T-helper 1 cell (primary cell): ENCODE data around the gene ZNF200.
"Not testable (repeated sequence)": the region's sequence is repeated elsewhere in the genome, so short reads cannot be mapped to it uniquely, and the experiment has no call there.

Source experiments
- DNase-seq, 5 donors: peaks; one replicate each; pipeline ENCODE4 v3.0.0-alpha.2; 2012 to 2020

The ZNF200 gene

DNA sequence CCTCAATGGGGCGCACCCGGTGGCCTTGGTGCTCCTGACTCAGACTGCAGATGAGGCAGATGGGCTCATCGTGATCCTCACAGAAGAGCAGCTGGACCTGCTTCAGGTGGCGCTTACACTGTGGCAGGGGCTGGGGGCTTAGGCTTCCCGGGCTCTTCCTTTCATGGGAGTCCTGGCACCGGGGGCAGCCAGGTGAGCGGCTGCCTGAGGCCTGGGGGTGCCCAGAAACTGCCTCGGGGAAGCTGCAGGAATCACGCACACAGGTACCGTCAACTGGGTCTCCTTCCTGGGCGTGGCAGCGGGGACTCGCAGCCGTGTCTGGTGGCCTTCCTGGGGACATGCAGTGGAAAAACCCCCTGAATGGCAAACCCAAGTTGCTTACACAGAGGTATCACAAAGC, 14.5 kb upstream of the ZNF200 start:
- DNase-seq: no peak

GRCh38 chr16:3249020-3249419, 14.1 kb upstream of the ZNF200 start:
- no peak for DNase-seq

DNA sequence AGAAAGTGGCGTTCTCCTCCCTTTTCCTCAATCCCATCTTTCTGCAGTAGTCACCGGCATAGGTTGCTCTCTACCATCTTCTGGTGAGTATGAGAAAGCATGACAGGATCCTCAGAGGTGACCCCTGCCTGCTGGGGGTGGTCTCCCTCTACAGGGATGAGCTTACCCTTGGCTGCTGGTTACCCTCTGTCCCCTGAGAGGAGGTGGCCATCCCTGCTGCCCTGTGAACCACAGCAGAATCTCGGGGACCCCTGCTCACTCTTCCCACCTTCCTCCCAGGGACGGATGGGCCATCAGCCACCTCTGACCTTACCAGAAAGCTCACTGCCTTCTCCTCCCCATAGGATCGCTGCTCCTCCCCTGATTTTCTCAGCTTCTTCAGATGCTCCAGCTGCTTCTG, 13.6 kb upstream of the ZNF200 start:
- no peak for DNase-seq

DNA sequence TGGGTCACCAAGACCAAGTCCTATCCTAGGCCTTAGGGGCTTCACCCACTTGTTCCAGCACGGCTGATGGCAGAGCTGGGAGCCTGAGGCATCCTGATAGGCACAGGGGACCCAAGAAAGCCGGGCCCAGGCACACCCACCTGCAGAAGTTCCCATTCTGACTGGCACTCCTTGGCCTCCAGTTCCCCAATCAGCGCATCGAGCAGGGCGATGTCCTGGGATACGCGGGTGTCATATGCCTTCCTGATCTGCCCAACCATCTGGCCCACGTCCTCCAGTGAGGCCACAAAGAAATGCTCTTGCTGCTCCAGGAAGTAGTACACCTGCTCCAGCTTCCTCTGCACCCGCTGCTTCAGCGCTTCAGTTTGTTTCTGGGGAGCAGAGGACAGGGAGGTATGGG, 11.9 kb upstream of the ZNF200 start:
- no peak for DNase-seq

GRCh38 chr16:3246002-3246401, 11.0 kb upstream of the ZNF200 start:
- DNase-seq: no peak

- no peak for DNase-seq
These were observed 8.9 kb upstream of the ZNF200 start for GRCh38 chr16:3243882-3244281.

GRCh38 chr16:3242709-3243108, 7.8 kb upstream of the ZNF200 start:
- DNase-seq: no peak

DNA sequence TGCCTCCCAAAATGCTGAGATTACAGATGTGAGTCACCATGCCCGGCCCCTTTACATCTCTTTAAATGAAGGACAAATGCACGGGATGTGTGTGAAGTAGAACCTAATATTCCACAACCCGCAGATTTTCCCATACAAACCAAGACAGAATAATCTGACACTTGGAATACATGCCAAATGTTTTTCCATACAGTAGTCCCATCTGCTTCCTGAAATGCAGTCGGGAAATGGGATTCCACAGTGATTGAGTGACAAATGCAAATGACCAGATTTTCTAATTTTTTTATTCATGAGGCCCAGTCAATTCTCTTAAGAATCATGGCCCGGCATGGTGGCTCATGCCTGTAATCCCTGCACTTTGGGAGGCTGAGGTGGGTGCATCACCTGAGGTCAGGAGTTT, 6.8 kb upstream of the ZNF200 start:
- DNase-seq: no peak

GRCh38 chr16:3235856-3236669, 1.1 kb upstream of the ZNF200 start:
- peak; percentile 33 to 70 (median 59) for DNase-seq

- no peak for DNase-seq
These were observed 458 bp downstream of the ZNF200 start for GRCh38 chr16:3234543-3234856.

- no peak for DNase-seq
These were observed 10.9 kb downstream of the ZNF200 start for GRCh38 chr16:3223913-3224515.

DNA sequence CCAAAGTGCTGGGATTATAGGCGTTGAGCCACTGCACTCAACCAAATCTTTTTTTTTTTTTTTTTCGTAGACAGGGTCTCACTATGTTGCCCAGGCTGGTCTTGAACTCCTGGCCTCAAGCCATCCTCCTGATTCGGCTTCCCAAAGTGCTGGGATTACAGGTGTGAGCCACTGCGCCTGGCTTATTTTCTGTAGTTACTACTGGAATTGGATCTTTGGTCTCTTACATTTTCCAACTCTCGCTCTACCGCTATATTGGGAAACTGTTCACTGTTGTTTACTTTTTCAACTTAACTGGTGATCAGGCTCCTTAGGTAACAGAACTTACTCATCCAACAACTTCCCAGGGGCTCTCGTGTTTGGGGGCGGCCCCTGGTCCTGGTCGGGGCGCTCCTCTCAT, 14.1 kb downstream of the ZNF200 start:
- no peak for DNase-seq

- no peak for DNase-seq
These were observed 18.7 kb downstream of the ZNF200 start for GRCh38 chr16:3216263-3216640.

GRCh38 chr16:3215601-3216262, 19.2 kb downstream of the ZNF200 start:
- peak in 1 of 5 donors; percentile 29 for DNase-seq

GRCh38 chr16:3214904-3215600, 19.9 kb downstream of the ZNF200 start:
- DNase-seq: peak in 4 of 5 donors; percentile 14 to 91 (median 26)

GRCh38 chr16:3212567-3212966, 22.4 kb downstream of the ZNF200 start:
- DNase-seq: no peak

DNA sequence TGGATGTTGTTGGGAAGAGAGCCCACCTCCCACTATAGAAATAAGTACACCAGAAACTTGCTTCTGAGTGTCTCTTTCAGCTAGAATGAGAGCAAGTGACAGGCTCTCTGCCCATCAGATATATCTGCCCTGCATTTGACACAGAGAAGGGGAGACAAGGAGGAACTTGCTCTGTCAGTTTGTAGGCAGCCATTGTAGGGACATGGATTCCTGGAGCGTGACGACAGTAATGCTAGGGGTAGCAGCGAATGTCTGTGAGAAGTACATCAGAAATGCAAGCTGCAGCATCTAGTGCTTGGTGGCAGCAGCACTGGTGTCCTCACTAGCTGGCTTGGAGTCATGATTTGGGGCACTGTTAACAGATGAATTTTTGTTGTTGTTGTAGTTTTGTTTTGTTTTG, 23.0 kb downstream of the ZNF200 start:
- no peak for DNase-seq

DNA sequence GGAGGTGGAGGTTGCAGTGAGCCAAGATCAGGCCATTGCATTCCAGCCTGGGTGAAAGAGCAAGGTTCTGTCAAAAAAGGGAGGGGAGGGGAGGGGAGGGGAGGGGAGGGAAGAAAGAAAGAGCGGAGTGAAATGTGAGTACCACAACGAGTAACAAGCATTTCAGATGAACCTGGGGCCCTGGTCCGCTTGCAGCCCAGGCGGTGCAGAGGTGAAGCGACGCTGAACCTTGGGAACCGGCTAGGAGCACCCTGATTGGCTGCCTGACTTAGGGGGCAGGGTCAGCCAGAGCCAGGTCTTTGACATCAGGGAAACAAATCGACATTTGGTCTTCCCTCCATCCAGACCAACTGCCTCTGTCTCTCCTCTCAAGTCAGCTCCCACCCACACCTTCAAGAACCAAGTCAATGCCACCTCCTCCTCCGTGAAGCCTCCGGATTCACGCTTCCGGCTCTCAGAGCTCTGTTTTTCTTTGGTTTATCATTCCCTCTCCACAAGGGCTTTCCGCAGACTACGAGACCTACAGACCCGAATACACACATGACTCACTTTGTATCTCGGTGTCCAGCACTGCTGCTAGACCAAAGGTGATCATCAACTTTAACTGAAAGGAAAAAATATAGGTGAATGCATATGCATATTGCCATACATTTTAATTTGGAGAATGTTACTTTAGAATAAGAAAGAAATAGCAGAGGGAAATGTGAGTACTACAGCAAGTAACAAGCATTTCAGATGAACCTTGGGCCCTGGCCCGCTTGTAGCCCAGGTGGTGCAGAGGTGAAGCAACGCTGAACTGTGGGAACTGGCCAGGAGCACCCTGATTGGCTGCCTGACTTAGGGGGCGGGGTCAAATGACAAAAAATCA, 27.6 kb downstream of the ZNF200 start:
- no peak for DNase-seq

DNA sequence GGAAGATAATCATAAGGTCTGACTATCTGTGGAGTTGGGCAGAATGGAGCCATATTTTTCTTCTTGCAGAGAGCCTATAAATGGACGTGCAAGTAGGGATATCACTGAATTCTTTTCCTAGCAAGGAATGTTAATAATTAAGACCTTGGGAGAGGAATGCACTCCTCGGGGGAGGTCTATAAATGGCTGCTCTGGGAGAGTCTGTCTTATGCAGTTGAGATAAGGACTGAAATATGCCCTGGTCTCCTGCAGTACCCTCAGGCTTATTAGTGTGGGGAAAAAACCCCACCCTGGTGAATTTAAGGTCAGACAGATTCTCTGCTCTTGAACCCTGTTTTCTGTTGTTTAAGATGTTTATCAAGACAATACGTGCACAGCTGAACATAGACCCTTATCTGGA, 29.0 kb downstream of the ZNF200 start:
- not testable (repeated sequence) for DNase-seq

DNA sequence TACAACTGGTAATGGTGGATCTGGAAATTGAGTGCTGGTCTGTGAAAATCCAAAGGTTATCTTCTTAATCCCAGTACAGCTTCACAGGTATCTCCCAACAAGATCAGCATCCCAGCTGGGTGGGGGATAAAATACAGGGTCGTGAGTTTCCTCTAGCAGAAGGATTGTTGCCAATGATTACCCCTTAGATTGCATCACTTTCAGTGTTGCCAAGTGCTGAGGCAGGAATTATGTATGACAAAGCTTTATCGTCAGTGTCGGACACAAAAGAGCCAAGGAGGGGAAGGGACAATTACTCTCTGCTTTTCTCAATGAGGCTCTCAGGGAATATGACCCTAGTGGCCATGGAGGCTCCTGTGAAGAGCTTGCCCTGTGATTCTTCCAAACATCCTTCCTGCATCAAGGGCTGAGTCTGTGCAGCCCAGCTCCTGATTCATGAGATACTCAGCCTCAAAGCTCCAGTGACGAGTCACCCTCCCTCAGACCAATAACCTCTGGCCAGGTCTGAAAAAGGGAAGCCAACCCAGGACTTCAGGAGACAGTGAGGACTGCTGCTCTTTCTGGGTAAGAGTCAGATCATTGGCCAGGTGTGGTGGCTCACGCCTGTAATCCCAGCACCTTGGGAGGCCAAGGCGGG, 31.9 kb downstream of the ZNF200 start:
- no peak for DNase-seq

DNA sequence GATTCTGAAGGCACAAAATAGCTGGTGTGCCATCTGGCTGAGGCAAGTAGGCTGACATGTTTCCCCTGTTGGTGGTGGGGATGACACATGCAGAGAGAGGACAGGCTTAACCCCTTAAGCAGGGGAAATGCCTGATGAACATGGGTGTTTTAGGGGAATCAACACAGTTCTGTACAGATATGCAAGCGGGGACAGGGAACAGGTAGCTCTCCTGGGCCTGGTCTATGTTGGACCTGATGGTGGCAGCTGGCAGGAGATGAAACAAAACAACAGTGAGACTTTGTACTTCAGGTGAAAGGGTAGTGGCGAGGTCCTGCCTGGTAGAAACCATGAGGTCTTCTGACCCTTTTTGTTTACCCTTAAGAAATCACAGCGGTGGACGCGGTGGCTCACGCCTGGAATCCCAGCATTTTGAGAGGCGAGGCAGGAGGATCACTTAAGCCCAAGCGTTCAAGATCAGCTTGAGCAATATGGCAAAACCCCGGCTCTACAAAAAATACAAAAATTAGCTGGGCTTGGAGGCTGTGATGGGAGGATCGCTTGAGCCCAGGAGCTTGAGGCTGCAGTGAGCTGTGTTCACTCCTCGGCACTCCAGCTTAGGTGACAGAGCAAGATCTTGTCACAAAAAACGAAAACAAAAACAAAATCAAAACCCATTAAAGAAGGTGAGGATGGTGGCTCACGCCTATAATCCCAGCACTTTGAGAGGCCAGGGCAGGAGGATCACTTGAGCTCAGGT, 36.5 kb downstream of the ZNF200 start:
- DNase-seq: no peak
